Measurements from ENCODE around the gene ADAM30. TPM values are rescaled to one million over a fixed set of nuclear protein-coding genes. Genes with fewer than 3 reads are reported as not detected.

Gene ADAM30
- total RNA-seq, 1 donor from 2014 or later, result not detected

GRCh38 chr1:119914071-119914470 lies 17.8 kb upstream of the ADAM30 start:
- no peak for TF ChIP-seq CTCF (IDR thresholded peaks at IDR 0.05)
- no peak for TF ChIP-seq EZH2phosphoT487 (IDR thresholded peaks at IDR 0.05)
- TF ChIP-seq EZH2 (IDR thresholded peaks at IDR 0.05), result no peak
- no peak overlapping the region for H3K9ac ChIP-seq
- DNase-seq (ENCODE audit: low spot score), result no peak
- Mint-ChIP-seq H3K4me1 (no peaks in the 10 kb centered on the region), H3K9me3 (no peaks in the 10 kb centered on the region), H3K27me3 (ENCODE audit: insufficient read depth, low read depth) (peaks cover 3% of the 10 kb centered on the region), H3K36me3 (peaks cover 51% of the 10 kb centered on the region), H3K4me3 (no peak overlapping the region), H3K27ac (no peak overlapping the region)
- H3F3A ChIP-seq (ENCODE audit: low read depth), result no peaks in the 10 kb centered on the region
- H3K27ac ChIP-seq, result no peak overlapping the region
- no peaks in the 10 kb centered on the region for H3K79me2 ChIP-seq (ENCODE audit: low read depth)
- H3K27me3 ChIP-seq, result no peaks in the 10 kb centered on the region
- peaks cover 9% of the 10 kb centered on the region for H3K4me1 ChIP-seq
- no peaks in the 10 kb centered on the region for H3K9me3 ChIP-seq (ENCODE audit: low read depth)
- H3K4me2 ChIP-seq, result no peak overlapping the region
- H2AFZ ChIP-seq (replicated peaks), result no peak overlapping the region
- H3K36me3 ChIP-seq, result peaks cover 15% of the 10 kb centered on the region
- no peak overlapping the region for H3K4me3 ChIP-seq
- no peaks in the 10 kb centered on the region for H4K20me1 ChIP-seq (ENCODE audit: low read depth)

- Histone ChIP-seq H3K79me2 (ENCODE audit: low read depth) (no peaks in the 10 kb centered on the region), H3K4me2 (no peak overlapping the region), H3F3A (ENCODE audit: low read depth) (no peaks in the 10 kb centered on the region), H4K20me1 (ENCODE audit: low read depth) (no peaks in the 10 kb centered on the region), H3K4me1 (peaks cover 9% of the 10 kb centered on the region), H3K4me3 (no peak overlapping the region), H3K27me3 (no peaks in the 10 kb centered on the region), H3K9ac (no peak overlapping the region), H3K36me3 (peaks cover 15% of the 10 kb centered on the region), H3K27ac (no peak overlapping the region), H2AFZ (replicated peaks) (no peak overlapping the region), H3K9me3 (ENCODE audit: low read depth) (no peaks in the 10 kb centered on the region)
- no peaks in the 10 kb centered on the region for H3K4me1 Mint-ChIP-seq
- no peak overlapping the region for H3K4me3 Mint-ChIP-seq
- H3K36me3 Mint-ChIP-seq, result peaks cover 41% of the 10 kb centered on the region
- TF ChIP-seq EZH2 (IDR thresholded peaks at IDR 0.05) (no peak), CTCF (IDR thresholded peaks at IDR 0.05) (no peak), EZH2phosphoT487 (IDR thresholded peaks at IDR 0.05) (no peak)
- no peaks in the 10 kb centered on the region for H3K9me3 Mint-ChIP-seq
- no peak for DNase-seq (ENCODE audit: low spot score)
- peaks cover 3% of the 10 kb centered on the region for H3K27me3 Mint-ChIP-seq (ENCODE audit: insufficient read depth, low read depth)
- H3K27ac Mint-ChIP-seq, result no peak overlapping the region
Observed at GRCh38 chr1:119912963-119913362, 16.6 kb upstream of the ADAM30 start.

GRCh38 chr1:119911775-119912174 lies 15.5 kb upstream of the ADAM30 start:
- H3K4me1 Mint-ChIP-seq, result no peaks in the 10 kb centered on the region
- Histone ChIP-seq H3K9ac (no peak overlapping the region), H3K27me3 (no peaks in the 10 kb centered on the region), H3K9me3 (ENCODE audit: low read depth) (no peaks in the 10 kb centered on the region), H3K27ac (no peak overlapping the region), H3K4me1 (peaks cover 9% of the 10 kb centered on the region), H3F3A (ENCODE audit: low read depth) (no peaks in the 10 kb centered on the region), H3K36me3 (peaks cover 4% of the 10 kb centered on the region), H2AFZ (replicated peaks) (no peak overlapping the region), H4K20me1 (ENCODE audit: low read depth) (no peaks in the 10 kb centered on the region), H3K4me3 (no peak overlapping the region), H3K4me2 (no peak overlapping the region), H3K79me2 (ENCODE audit: low read depth) (no peaks in the 10 kb centered on the region)
- TF ChIP-seq EZH2 (IDR thresholded peaks at IDR 0.05) (no peak), EZH2phosphoT487 (IDR thresholded peaks at IDR 0.05) (no peak), CTCF (IDR thresholded peaks at IDR 0.05) (no peak)
- peaks cover 32% of the 10 kb centered on the region for H3K36me3 Mint-ChIP-seq
- H3K4me3 Mint-ChIP-seq, result no peak overlapping the region
- peaks cover under 1% of the 10 kb centered on the region for H3K9me3 Mint-ChIP-seq
- DNase-seq (ENCODE audit: low spot score), result no peak
- H3K27me3 Mint-ChIP-seq (ENCODE audit: insufficient read depth, low read depth), result peaks cover 3% of the 10 kb centered on the region
- H3K27ac Mint-ChIP-seq, result no peak overlapping the region

All from neural progenitor cell (in vitro differentiated cells).